Hepatic stellate cell (primary cell): ENCODE results near the gene SIK1.
"Not testable (repeated sequence)": the region's sequence is repeated elsewhere in the genome, so short reads cannot be mapped to it uniquely, and the experiment has no call there.

Source experiments
- DNase-seq: peaks from one replicate; pipeline ENCODE4 v3.0.0; 2011; ENCODE audit warnings: low spot score

SIK1 gene

GRCh38 chr21:43439316-43440075 lies 12.6 kb upstream of the SIK1 start:
- DNase-seq, result not testable (repeated sequence)

GRCh38 chr21:43436272-43436671 lies 9.3 kb upstream of the SIK1 start:
- DNase-seq, result not testable (repeated sequence)

- DNase-seq, result not testable (repeated sequence)
Measured at GRCh38 chr21:43433340-43434136, 6.6 kb upstream of the SIK1 start.

GRCh38 chr21:43430830-43431416 lies 4.0 kb upstream of the SIK1 start:
- DNase-seq, result not testable (repeated sequence)

GRCh38 chr21:43428964-43429363 lies 2.0 kb upstream of the SIK1 start:
- DNase-seq, result not testable (repeated sequence)

- not testable (repeated sequence) for DNase-seq
Measured at GRCh38 chr21:43427242-43427559, 270 bp upstream of the SIK1 start.

- not testable (repeated sequence) for DNase-seq
Measured at GRCh38 chr21:43426004-43426403, 927 bp downstream of the SIK1 start.

- DNase-seq, result not testable (repeated sequence)
Measured at GRCh38 chr21:43419475-43419874, 7.5 kb downstream of the SIK1 start.

GRCh38 chr21:43414576-43414975 lies 12.4 kb downstream of the SIK1 start:
- not testable (repeated sequence) for DNase-seq

- DNase-seq, result not testable (repeated sequence)
Measured at GRCh38 chr21:43412020-43412788, 14.7 kb downstream of the SIK1 start.

GRCh38 chr21:43410456-43411068 lies 16.4 kb downstream of the SIK1 start:
- not testable (repeated sequence) for DNase-seq

- DNase-seq, result not testable (repeated sequence)
Measured at GRCh38 chr21:43407139-43407538, 19.8 kb downstream of the SIK1 start.

- not testable (repeated sequence) for DNase-seq
Measured at GRCh38 chr21:43404450-43404849, 22.5 kb downstream of the SIK1 start.

GRCh38 chr21:43403651-43404430 lies 23.1 kb downstream of the SIK1 start:
- DNase-seq, result not testable (repeated sequence)

- DNase-seq, result not testable (repeated sequence)
Measured at GRCh38 chr21:43401125-43401524, 25.8 kb downstream of the SIK1 start.

GRCh38 chr21:43399595-43400015 lies 27.3 kb downstream of the SIK1 start:
- not testable (repeated sequence) for DNase-seq

GRCh38 chr21:43399136-43399535 lies 27.8 kb downstream of the SIK1 start:
- DNase-seq, result not testable (repeated sequence)

- DNase-seq, result not testable (repeated sequence)
Measured at GRCh38 chr21:43398533-43398932, 28.4 kb downstream of the SIK1 start.

GRCh38 chr21:43398000-43398399 lies 28.9 kb downstream of the SIK1 start:
- DNase-seq, result not testable (repeated sequence)

GRCh38 chr21:43397439-43397808 lies 29.5 kb downstream of the SIK1 start:
- DNase-seq, result not testable (repeated sequence)
